ENCODE data around the gene CYTH1.

GRCh38 chr17:78746949-78747269, 35.2 kb downstream of the CYTH1 start:
- no peak for TF ChIP-seq EZH2phosphoT487 (IDR thresholded peaks at IDR 0.05; ENCODE audit: insufficient read depth, low read depth)
- no peak for TF ChIP-seq EZH2 (IDR thresholded peaks at IDR 0.05; ENCODE audit: insufficient read depth, poor library complexity, severe bottlenecking)

Data from GM23248 (cell line).